Thyroid gland (tissue), 4 donors: ENCODE measurements around the gene CD177.
"Not testable (repeated sequence)": the region's sequence is repeated elsewhere in the genome, so short reads cannot be mapped to it uniquely, and the experiment has no call there.

Source experiments
- POLR2A ChIP-seq, 2 donors: fragments of 450-650 bp; IDR thresholded peaks; one replicate each; pipeline ENCODE4 v1.6.1; 2017; ENCODE audit warnings: antibody characterized with exemption in 2 of 2, mild to moderate bottlenecking in 2 of 2, moderate library complexity in 1 of 2
- TF ChIP-seq, protein P1 (sequence below), 6 experiments: fragments of 200-600 bp in 3 of 6; fragments of 450-650 bp in 3 of 6; sonication (generic) in 3 of 6; IDR thresholded peaks; one replicate each; pipeline ENCODE4 v1.5.1; 2016 to 2019; ENCODE audit warnings: antibody characterized with exemption in 6 of 6, mild to moderate bottlenecking in 2 of 6, inconsistent platforms in 1 of 6, moderate library complexity in 1 of 6

DNA sequence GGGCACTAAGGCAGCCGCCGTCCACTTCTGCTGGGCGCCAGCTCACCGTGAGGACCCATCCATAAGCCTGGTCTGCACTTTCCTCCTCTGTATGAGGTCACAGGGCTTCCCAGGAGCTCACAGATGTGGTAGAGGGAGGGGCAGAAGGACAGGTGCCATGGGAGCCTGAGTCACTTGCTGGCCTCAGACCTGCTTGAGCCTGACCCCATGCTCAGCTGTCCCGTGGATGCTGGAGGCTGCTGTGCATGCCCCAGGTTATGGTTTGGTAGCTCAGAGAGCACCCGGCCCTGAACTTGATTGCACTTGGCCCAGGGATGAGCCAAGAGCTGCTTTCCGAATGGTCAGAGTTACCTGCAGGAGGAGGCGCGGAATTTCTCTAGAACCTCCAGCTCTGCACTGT, 12.2 kb downstream of the CD177 start:
- not testable (repeated sequence) for TF ChIP-seq POLR2A (IDR thresholded peaks at IDR 0.05)
- TF ChIP-seq, protein P1, sequence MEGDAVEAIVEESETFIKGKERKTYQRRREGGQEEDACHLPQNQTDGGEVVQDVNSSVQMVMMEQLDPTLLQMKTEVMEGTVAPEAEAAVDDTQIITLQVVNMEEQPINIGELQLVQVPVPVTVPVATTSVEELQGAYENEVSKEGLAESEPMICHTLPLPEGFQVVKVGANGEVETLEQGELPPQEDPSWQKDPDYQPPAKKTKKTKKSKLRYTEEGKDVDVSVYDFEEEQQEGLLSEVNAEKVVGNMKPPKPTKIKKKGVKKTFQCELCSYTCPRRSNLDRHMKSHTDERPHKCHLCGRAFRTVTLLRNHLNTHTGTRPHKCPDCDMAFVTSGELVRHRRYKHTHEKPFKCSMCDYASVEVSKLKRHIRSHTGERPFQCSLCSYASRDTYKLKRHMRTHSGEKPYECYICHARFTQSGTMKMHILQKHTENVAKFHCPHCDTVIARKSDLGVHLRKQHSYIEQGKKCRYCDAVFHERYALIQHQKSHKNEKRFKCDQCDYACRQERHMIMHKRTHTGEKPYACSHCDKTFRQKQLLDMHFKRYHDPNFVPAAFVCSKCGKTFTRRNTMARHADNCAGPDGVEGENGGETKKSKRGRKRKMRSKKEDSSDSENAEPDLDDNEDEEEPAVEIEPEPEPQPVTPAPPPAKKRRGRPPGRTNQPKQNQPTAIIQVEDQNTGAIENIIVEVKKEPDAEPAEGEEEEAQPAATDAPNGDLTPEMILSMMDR (IDR thresholded peaks at IDR 0.05) = not testable (repeated sequence)
